GM23248 (cell line): ENCODE measurements around the gene GEMIN4.

Experiments
- EZH2 ChIP-seq: fragments of 200-600 bp; sonication (generic); IDR thresholded peaks from 2 replicates; pipeline ENCODE4 v1.6.1; 2018; ENCODE audit warnings: antibody characterized with exemption, mild to moderate bottlenecking; ENCODE audit not compliant: insufficient read depth, poor library complexity, severe bottlenecking
- EZH2phosphoT487 ChIP-seq: fragments of 200-600 bp; sonication (generic); IDR thresholded peaks from 2 replicates; pipeline ENCODE4 v1.6.1; 2018; ENCODE audit warnings: antibody characterized with exemption, moderate library complexity, mild to moderate bottlenecking, low read depth; ENCODE audit not compliant: insufficient read depth

DNA sequence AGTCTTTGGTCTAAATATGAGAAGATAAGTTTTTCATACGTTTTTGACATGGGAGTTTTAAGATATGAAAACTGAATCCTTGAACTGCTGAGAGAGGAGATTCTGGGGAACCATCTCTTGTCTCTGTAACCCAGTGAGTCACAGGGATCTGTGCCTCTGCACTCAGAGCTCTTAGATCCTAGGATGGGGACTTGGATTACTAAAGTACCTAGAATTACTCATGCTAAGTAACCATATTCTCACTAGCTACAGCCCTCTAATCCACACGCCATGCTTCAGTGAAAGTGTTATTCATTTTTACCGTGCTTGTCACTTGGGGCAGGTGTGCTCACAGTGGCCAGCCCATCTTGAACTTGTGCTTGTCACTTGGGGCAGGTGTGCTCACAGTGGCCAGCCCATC, 32.1 kb upstream of the GEMIN4 start:
- TF ChIP-seq EZH2phosphoT487, result no peak
- TF ChIP-seq EZH2, result no peak
